ENCODE data around the gene BOK. TPM values are rescaled to one million over a fixed set of nuclear protein-coding genes. Genes with fewer than 3 reads are reported as not detected.

The BOK gene
- total RNA-seq, 6 donors from 2014 or later: 42.9 to 143 (median 61.3) TPM

DNA sequence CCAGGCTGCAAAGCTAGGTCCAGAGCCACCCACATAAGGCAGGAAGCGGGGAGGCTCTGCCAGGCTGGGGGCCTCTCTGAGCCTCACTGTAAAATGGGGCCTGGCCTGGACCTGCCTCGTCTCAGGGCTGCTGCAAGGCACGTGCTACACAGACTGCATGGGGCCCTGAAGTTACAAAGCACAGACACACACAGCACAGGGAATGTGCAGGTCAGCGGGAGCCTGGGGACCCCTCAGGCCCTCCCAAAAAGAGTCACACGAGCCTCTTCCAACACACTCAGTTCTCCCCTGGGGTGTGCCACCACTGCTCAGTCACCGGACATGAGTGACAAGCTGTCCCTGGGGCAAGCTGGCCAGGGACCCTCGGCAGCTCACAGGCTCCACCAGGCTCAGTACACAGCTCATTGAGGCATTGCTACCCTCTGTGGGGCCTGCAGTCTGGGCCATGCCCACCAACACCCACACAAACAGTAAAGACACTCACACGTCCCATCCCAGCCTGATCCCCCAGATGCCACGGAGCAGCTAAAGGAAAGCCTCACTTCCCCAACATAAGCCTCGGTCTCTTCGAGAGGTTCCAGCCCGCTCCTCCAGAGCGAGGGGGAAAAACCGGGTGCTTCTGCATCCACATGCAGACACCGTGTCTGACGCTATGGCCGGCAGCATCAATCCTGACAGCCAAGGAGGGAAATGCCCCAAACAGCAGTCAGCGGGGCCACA, 33.7 kb downstream of the BOK start:
- H3K36me3 ChIP-seq: peaks cover 0 to 43% (median 22%) of the 10 kb centered on the region in 4 donors
- TF ChIP-seq POLR2AphosphoS5 (IDR thresholded peaks at IDR 0.05) (no peak), EP300 (IDR thresholded peaks at IDR 0.05) (no peak), POLR2A (IDR thresholded peaks at IDR 0.05) (no peak)
- TF ChIP-seq, protein P1, sequence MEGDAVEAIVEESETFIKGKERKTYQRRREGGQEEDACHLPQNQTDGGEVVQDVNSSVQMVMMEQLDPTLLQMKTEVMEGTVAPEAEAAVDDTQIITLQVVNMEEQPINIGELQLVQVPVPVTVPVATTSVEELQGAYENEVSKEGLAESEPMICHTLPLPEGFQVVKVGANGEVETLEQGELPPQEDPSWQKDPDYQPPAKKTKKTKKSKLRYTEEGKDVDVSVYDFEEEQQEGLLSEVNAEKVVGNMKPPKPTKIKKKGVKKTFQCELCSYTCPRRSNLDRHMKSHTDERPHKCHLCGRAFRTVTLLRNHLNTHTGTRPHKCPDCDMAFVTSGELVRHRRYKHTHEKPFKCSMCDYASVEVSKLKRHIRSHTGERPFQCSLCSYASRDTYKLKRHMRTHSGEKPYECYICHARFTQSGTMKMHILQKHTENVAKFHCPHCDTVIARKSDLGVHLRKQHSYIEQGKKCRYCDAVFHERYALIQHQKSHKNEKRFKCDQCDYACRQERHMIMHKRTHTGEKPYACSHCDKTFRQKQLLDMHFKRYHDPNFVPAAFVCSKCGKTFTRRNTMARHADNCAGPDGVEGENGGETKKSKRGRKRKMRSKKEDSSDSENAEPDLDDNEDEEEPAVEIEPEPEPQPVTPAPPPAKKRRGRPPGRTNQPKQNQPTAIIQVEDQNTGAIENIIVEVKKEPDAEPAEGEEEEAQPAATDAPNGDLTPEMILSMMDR (IDR thresholded peaks at IDR 0.05): no peak
- no peak overlapping the region for H3K4me3 ChIP-seq
- 92% methylated on average over 10 to 18 of the region's 18 CpGs for WGBS, 2 donors
- H3K27me3 ChIP-seq: no peaks in the 10 kb centered on the region
- peaks cover 0 to 6% (median 3%) of the 10 kb centered on the region in 4 donors for H3K9me3 ChIP-seq
- no peaks in the 10 kb centered on the region for H3K4me1 ChIP-seq
- ATAC-seq (ENCODE audit: low FRiP score in 2 of 2) (peak; percentile 42 to 57), DNase-seq (no peak)
- H3K27ac ChIP-seq: no peak overlapping the region

DNA sequence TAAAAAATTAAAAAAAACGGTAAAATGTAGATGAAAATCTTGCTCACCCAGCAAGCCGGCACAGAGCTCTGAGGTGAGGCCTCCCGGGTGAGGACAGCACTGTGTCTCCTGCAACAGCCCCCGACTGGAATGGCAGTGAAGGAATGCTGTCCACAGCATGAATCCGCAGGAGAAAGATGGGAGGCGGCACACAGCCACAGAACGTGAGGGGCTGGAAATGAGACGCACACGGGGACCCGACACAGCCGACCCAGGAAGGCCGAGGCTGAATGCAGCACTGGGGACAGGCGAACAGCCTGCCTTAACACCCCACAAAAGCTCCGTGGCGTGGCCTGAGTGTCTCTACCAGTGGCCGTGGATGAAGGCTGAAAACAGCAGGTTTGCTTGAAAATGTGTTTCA, 34.7 kb downstream of the BOK start:
- whole genome bisulfite sequencing, 2 donors: 93 to 94% methylated on average over 16 of the region's 16 CpGs
- Histone ChIP-seq H3K27ac (no peak overlapping the region), H3K4me3 (no peak overlapping the region), H3K4me1 (no peaks in the 10 kb centered on the region), H3K27me3 (no peaks in the 10 kb centered on the region), H3K36me3 (peaks cover 0 to 50% (median 22%) of the 10 kb centered on the region in 4 donors), H3K9me3 (no peaks in the 10 kb centered on the region)
- no peak for ATAC-seq (ENCODE audit: low FRiP score in 2 of 2)
- TF ChIP-seq POLR2AphosphoS5 (IDR thresholded peaks at IDR 0.05): no peak
- no peak for TF ChIP-seq EP300 (IDR thresholded peaks at IDR 0.05)
- no peak for TF ChIP-seq POLR2A (IDR thresholded peaks at IDR 0.05)
- TF ChIP-seq, protein P1 (IDR thresholded peaks at IDR 0.05): no peak
- no peak for DNase-seq

DNA sequence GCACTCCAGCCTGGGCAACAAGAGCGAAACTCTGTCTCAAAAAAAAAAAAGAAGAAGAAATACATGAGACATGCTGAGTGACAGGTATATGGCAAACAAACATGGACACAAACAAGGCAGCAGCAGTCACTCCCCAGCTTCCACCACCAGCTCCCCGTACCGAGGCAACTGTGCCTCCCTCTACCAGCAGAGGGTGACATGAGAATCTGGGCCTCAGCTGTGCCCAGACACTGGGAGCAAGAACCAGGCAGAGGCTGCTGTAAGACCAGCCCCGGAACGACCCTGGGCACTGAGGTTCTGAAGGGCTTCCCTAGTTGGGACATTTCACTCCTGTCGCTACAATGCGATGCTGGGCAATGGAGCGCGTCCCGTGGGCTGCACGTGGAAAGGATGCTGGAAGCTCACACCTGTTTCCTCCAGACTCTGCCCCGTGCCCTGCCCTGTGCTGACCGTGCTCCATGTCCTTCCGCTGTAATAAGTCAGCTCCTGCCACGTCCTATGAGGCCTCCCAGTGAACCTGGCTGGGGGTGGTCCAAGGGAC, 37.1 kb downstream of the BOK start:
- H3K36me3 ChIP-seq: peaks cover 0 to 68% (median 32%) of the 10 kb centered on the region in 4 donors
- DNase-seq: no peak
- H3K4me3 ChIP-seq: no peak overlapping the region
- H3K9me3 ChIP-seq: no peaks in the 10 kb centered on the region
- ATAC-seq (ENCODE audit: low FRiP score in 2 of 2): peak in 1 of 2 donors; percentile 34
- H3K27me3 ChIP-seq: no peaks in the 10 kb centered on the region
- H3K4me1 ChIP-seq: no peaks in the 10 kb centered on the region
- no peak overlapping the region for H3K27ac ChIP-seq
- 83 to 91% methylated on average over 9 to 15 of the region's 15 CpGs for WGBS, 2 donors
- TF ChIP-seq EP300 (IDR thresholded peaks at IDR 0.05) (no peak), POLR2AphosphoS5 (IDR thresholded peaks at IDR 0.05) (no peak), POLR2A (IDR thresholded peaks at IDR 0.05) (no peak)
- TF ChIP-seq, protein P1 (IDR thresholded peaks at IDR 0.05): no peak

DNA sequence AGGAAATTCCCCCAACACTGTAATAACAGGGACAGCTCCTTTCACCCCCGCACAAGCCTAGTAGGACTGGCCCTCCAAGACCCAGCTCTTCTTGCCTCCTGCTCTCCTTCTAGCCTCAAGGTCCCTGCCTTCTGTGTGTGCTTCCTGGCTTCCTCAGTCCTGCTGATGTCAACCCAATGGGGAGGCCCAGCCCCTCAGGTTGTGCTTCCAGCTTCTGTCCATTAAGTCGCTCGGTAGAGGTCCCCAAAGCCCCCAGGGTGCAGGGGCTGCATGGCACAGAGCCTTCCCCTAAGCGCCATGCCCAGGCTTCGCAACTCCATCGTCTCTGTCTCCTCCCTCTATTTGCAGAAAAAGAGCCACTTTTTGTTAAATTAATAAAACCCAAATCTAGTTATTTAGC, 39.0 kb downstream of the BOK start:
- Histone ChIP-seq H3K4me3 (no peak overlapping the region), H3K27ac (no peak overlapping the region), H3K9me3 (no peaks in the 10 kb centered on the region), H3K36me3 (peaks cover 1 to 81% (median 48%) of the 10 kb centered on the region in 4 donors), H3K27me3 (no peaks in the 10 kb centered on the region), H3K4me1 (no peaks in the 10 kb centered on the region)
- ATAC-seq (ENCODE audit: low FRiP score in 2 of 2) (no peak), DNase-seq (no peak)
- WGBS, 2 donors: 96% methylated on average over 6 of the region's 6 CpGs
- TF ChIP-seq EP300 (IDR thresholded peaks at IDR 0.05) (no peak), POLR2A (IDR thresholded peaks at IDR 0.05) (no peak), POLR2AphosphoS5 (IDR thresholded peaks at IDR 0.05) (no peak)
- TF ChIP-seq, protein P1 (IDR thresholded peaks at IDR 0.05): no peak
